Activated CD8-positive, alpha-beta memory T cell treated with anti-CD3 and anti-CD28 coated beads, Interleukin-2, amount 10 ng/mL, durations not matched to agents 7 days and 5 days (primary cell): Measurements from ENCODE around the gene C1orf56. TPM values are rescaled to one million over a fixed set of nuclear protein-coding genes. Genes with fewer than 3 reads are reported as not detected.
"Not testable (repeated sequence)": the region's sequence is repeated elsewhere in the genome, so short reads cannot be mapped to it uniquely, and the experiment has no call there.

Source experiments
- ATAC-seq: fragments of 150-1000 bp; cut with Tn5 transposase; one replicate; pipeline ENCODE4 v1.10.0; 2021; ENCODE audit warnings: moderate library complexity
- CTCF ChIA-PET: fragments of 350-600 bp; sonication (Branson Sonifier 250); formaldehyde crosslinking; loops from one replicate; lab custom pipeline; 2021; ENCODE audit warnings: antibody characterized with exemption; lab: Charles Lee
- DNase-seq: peaks from one replicate; pipeline ENCODE4 v3.0.0-alpha.2; 2020
- H3K27ac Mint-ChIP-seq: one replicate; pipeline ENCODE4 v1.8.0; 2021; ENCODE audit warnings: mild to moderate bottlenecking, mixed read lengths
- H3K27me3 Mint-ChIP-seq: one replicate; pipeline ENCODE4 v1.8.0; 2021; ENCODE audit warnings: mixed read lengths
- H3K36me3 Mint-ChIP-seq: one replicate; pipeline ENCODE4 v1.8.0; 2021; ENCODE audit warnings: mild to moderate bottlenecking, mixed read lengths
- H3K4me1 Mint-ChIP-seq: one replicate; pipeline ENCODE4 v1.8.0; 2021; ENCODE audit warnings: mixed read lengths
- H3K4me3 Mint-ChIP-seq: one replicate; pipeline ENCODE4 v1.8.0; 2021; ENCODE audit warnings: mild to moderate bottlenecking, moderate library complexity, mixed read lengths
- H3K9me3 Mint-ChIP-seq: one replicate; pipeline ENCODE4 v1.8.0; 2022; ENCODE audit warnings: low read depth, mixed read lengths
- total RNA-seq, 2 experiments: library from RNA; stranded (reverse); gene quantifications; one replicate each; pipeline ENCODE4 v1.2.3, GENCODE V29; 2021

The C1orf56 gene
- total RNA-seq, 2 experiments from 2014 or later, result 1.2 to 2.0 TPM

DNA sequence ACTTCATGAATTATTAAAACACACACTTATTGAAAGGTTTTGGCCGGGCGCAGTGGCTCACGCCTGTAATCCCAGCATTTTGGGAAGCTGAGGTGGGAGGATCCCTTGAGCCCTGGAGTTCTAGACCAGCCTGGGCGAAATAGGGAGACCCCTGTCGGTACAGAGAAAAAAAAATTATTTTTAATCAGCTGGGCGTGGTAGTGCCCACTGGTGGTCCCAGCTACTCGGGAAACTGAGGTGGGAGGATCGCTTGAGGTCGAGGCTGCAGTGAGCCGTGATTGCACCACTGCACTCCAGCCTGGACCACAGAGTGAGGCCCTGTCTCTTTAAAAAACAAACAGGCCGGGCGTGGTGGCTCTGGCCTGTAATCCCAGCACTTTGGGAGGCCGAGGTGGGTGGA lies 24.7 kb downstream of the C1orf56 start:
- ATAC-seq (no peak), DNase-seq (no peak)
- Mint-ChIP-seq H3K27ac (peak overlapping the region; percentile 98), H3K4me3 (peak overlapping the region; percentile 90), H3K4me1 (peaks cover 26% of the 10 kb centered on the region), H3K36me3 (peaks cover 6% of the 10 kb centered on the region), H3K27me3 (no peaks in the 10 kb centered on the region), H3K9me3 (no peaks in the 10 kb centered on the region)
- CTCF ChIA-PET, result interaction anchor here (1.3 to 4.3 kb wide), 8 partner anchors 11 to 91 kb away, joined by 3 to 69 read pairs (median 8); partner anchors contain the start of genes CDC42SE1, MLLT11 and TNFAIP8L2

GRCh38 chr1:151085953-151086559 lies 38.5 kb downstream of the C1orf56 start:
- Mint-ChIP-seq H3K27me3 (no peaks in the 10 kb centered on the region), H3K4me1 (peaks cover 2% of the 10 kb centered on the region), H3K4me3 (no peak overlapping the region), H3K27ac (no peak overlapping the region), H3K9me3 (no peaks in the 10 kb centered on the region), H3K36me3 (peaks cover 3% of the 10 kb centered on the region)
- ATAC-seq (no peak), DNase-seq (no peak)
- CTCF ChIA-PET, result interaction anchor here (0.8 to 3.2 kb wide), 2 partner anchors 14 to 61 kb away, joined by 4 to 13 read pairs; no protein-coding TSS in a partner anchor

GRCh38 chr1:151097426-151097825 lies 49.9 kb downstream of the C1orf56 start:
- H3K36me3 Mint-ChIP-seq, H3K27me3 Mint-ChIP-seq, ATAC-seq, H3K9me3 Mint-ChIP-seq, H3K4me1 Mint-ChIP-seq, H3K4me3 Mint-ChIP-seq, DNase-seq, H3K27ac Mint-ChIP-seq: not testable (repeated sequence)
- CTCF ChIA-PET, result interaction anchor here (1.2 to 7.4 kb wide), 4 partner anchors 9 to 154 kb away, joined by 4 to 157 read pairs (median 16); partner anchors contain the start of genes CDC42SE1 and TNFAIP8L2

- Mint-ChIP-seq H3K27me3 (no peaks in the 10 kb centered on the region), H3K4me1 (no peaks in the 10 kb centered on the region), H3K4me3 (no peak overlapping the region), H3K27ac (no peak overlapping the region), H3K9me3 (no peaks in the 10 kb centered on the region), H3K36me3 (peaks cover 2% of the 10 kb centered on the region)
- CTCF ChIA-PET, result interaction anchor here (2.5 to 7.4 kb wide), 3 partner anchors 59 to 154 kb away, joined by 27 to 157 read pairs (median 29); partner anchors contain the start of gene TNFAIP8L2
- no peak for DNase-seq
- no peak for ATAC-seq
These were observed 50.6 kb downstream of the C1orf56 start for GRCh38 chr1:151098126-151098525.

Other genes starting within 250 kb of the C1orf56 start
- 1 to 10 TPM; 5.7 to 6.4 TPM for gene CTSK, start 239.5 kb upstream of the C1orf56 start, total RNA-seq
- 10 to 100 TPM; 35.7 to 49.7 TPM for gene ARNT, start 171.2 kb upstream of the C1orf56 start, total RNA-seq
- gene CTXND2, start 160.6 kb upstream of the C1orf56 start, total RNA-seq, result not detected
- 10 to 100 TPM; 61.5 to 67.6 TPM for gene SETDB1, start 121.4 kb upstream of the C1orf56 start, total RNA-seq
- gene CERS2, start 72.9 kb upstream of the C1orf56 start, total RNA-seq, result 100 to 1,000 TPM; 144 to 170 TPM
- gene ANXA9, start 65.5 kb upstream of the C1orf56 start, total RNA-seq, result under 1 TPM in 1 of 2 experiments, not detected in 1; 0.23 TPM
- 1 to 10 TPM; 4.2 to 7.0 TPM for gene MINDY1, start 40.8 kb upstream of the C1orf56 start, total RNA-seq
- 10 to 100 TPM; 14.7 to 17.4 TPM for gene PRUNE1, start 39.3 kb upstream of the C1orf56 start, total RNA-seq
- gene BNIPL, start 11.2 kb upstream of the C1orf56 start, total RNA-seq, result 1 to 10 TPM; 1.0 to 2.0 TPM
- 100 to 1,000 TPM; 214 to 235 TPM for gene CDC42SE1, start 11.9 kb downstream of the C1orf56 start, total RNA-seq
- gene MLLT11, start 12.6 kb downstream of the C1orf56 start, total RNA-seq, result 1 to 10 TPM; 4.1 to 5.0 TPM
- 10 to 100 TPM; 20.0 to 23.9 TPM for gene GABPB2, start 23.0 kb downstream of the C1orf56 start, total RNA-seq
- gene SEMA6C, start 98.9 kb downstream of the C1orf56 start, total RNA-seq, result 1 to 10 TPM in 1 of 2 experiments, under 1 TPM in 1; 0.84 to 1.7 TPM
- gene TNFAIP8L2, start 108.9 kb downstream of the C1orf56 start, total RNA-seq, result 10 to 100 TPM; 14.5 to 17.6 TPM
- 1 to 10 TPM; 4.4 to 4.9 TPM for gene LYSMD1, start 118.2 kb downstream of the C1orf56 start, total RNA-seq
- gene SCNM1, start 118.4 kb downstream of the C1orf56 start, total RNA-seq, result 10 to 100 TPM; 60.6 to 69.6 TPM
- 1 to 10 TPM; 2.9 to 3.6 TPM for gene TMOD4, start 128.2 kb downstream of the C1orf56 start, total RNA-seq
- gene VPS72, start 142.4 kb downstream of the C1orf56 start, total RNA-seq, result 10 to 100 TPM; 78.3 to 86.2 TPM
- gene PIP5K1A, start 150.8 kb downstream of the C1orf56 start, total RNA-seq, result 10 to 100 TPM; 55.2 to 70.3 TPM
- 100 to 1,000 TPM; 187 to 223 TPM for gene PSMD4, start 207.0 kb downstream of the C1orf56 start, total RNA-seq
- gene ZNF687, start 234.5 kb downstream of the C1orf56 start, total RNA-seq, result 10 to 100 TPM; 29.9 to 35.7 TPM